RWPE2 (cell line): ENCODE measurements around the gene CTSH.
A peak's percentile ranks its signal among the peaks of the same experiment; 100 is the strongest.

Experiments used
- ATAC-seq: fragments of 200-7000 bp; cut with Tn5 transposase; 3 replicates; pipeline ENCODE4 v1.9.1; 2021; ENCODE audit warnings: low read depth
- DNase-seq: peaks from one replicate; pipeline ENCODE4 v3.0.0-alpha.2; 2020; ENCODE audit warnings: low spot score
- H3K27ac ChIP-seq: fragments of 450-650 bp; 2 replicates; pipeline ENCODE4 v1.5.1; 2017; ENCODE audit warnings: mild to moderate bottlenecking; ENCODE audit not compliant: poor library complexity, severe bottlenecking
- H3K27me3 ChIP-seq: fragments of 250-450 bp; sonication (Bioruptor Pico); 2 replicates; pipeline ENCODE4 v1.5.1; 2021; ENCODE audit warnings: mild to moderate bottlenecking, moderate library complexity; ENCODE audit not compliant: insufficient read depth, poor library complexity, severe bottlenecking
- H3K36me3 ChIP-seq: fragments of 250-450 bp; sonication (Bioruptor Pico); 2 replicates; pipeline ENCODE4 v1.5.1; 2020; ENCODE audit warnings: low read depth, mild to moderate bottlenecking, moderate library complexity
- H3K4me1 ChIP-seq: fragments of 250-450 bp; sonication (Bioruptor Pico); 2 replicates; pipeline ENCODE4 v1.5.1; 2021; ENCODE audit warnings: mild to moderate bottlenecking, moderate library complexity; ENCODE audit not compliant: insufficient read depth, poor library complexity, severe bottlenecking
- H3K4me3 ChIP-seq: fragments of 250-450 bp; sonication (Bioruptor Pico); 2 replicates; pipeline ENCODE4 v1.5.1; 2021; ENCODE audit warnings: mild to moderate bottlenecking, moderate library complexity; ENCODE audit not compliant: severe bottlenecking
- H3K9me3 ChIP-seq: fragments of 250-450 bp; sonication (Bioruptor Pico); 2 replicates; pipeline ENCODE4 v1.5.1; 2021; ENCODE audit warnings: mild to moderate bottlenecking, moderate library complexity; ENCODE audit not compliant: severe bottlenecking
- TF ChIP-seq, protein P1 (sequence below): fragments of 450-650 bp; IDR thresholded peaks from one replicate; pipeline ENCODE4 v1.5.1; 2017; ENCODE audit warnings: mild to moderate bottlenecking, moderate library complexity; ENCODE audit not compliant: poor library complexity, severe bottlenecking

Gene CTSH

GRCh38 chr15:78950343-78950742 lies 5.5 kb upstream of the CTSH start:
- Histone ChIP-seq H3K9me3 (no peaks in the 10 kb centered on the region), H3K4me1 (peaks cover 15% of the 10 kb centered on the region), H3K36me3 (no peaks in the 10 kb centered on the region), H3K27me3 (no peaks in the 10 kb centered on the region), H3K4me3 (no peak overlapping the region), H3K27ac (no peak overlapping the region)
- DNase-seq = no peak
- no peak for ATAC-seq
- TF ChIP-seq, protein P1, sequence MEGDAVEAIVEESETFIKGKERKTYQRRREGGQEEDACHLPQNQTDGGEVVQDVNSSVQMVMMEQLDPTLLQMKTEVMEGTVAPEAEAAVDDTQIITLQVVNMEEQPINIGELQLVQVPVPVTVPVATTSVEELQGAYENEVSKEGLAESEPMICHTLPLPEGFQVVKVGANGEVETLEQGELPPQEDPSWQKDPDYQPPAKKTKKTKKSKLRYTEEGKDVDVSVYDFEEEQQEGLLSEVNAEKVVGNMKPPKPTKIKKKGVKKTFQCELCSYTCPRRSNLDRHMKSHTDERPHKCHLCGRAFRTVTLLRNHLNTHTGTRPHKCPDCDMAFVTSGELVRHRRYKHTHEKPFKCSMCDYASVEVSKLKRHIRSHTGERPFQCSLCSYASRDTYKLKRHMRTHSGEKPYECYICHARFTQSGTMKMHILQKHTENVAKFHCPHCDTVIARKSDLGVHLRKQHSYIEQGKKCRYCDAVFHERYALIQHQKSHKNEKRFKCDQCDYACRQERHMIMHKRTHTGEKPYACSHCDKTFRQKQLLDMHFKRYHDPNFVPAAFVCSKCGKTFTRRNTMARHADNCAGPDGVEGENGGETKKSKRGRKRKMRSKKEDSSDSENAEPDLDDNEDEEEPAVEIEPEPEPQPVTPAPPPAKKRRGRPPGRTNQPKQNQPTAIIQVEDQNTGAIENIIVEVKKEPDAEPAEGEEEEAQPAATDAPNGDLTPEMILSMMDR = no peak

- Histone ChIP-seq H3K36me3 (no peaks in the 10 kb centered on the region), H3K27me3 (no peaks in the 10 kb centered on the region), H3K27ac (no peak overlapping the region), H3K4me1 (peaks cover 15% of the 10 kb centered on the region), H3K9me3 (no peaks in the 10 kb centered on the region), H3K4me3 (no peak overlapping the region)
- DNase-seq (no peak), ATAC-seq (no peak)
- TF ChIP-seq, protein P1 = no peak
Observed at GRCh38 chr15:78949461-78949860, 4.6 kb upstream of the CTSH start.

- Histone ChIP-seq H3K4me1 (peaks cover 15% of the 10 kb centered on the region), H3K9me3 (no peaks in the 10 kb centered on the region), H3K27ac (no peak overlapping the region), H3K27me3 (no peaks in the 10 kb centered on the region), H3K36me3 (no peaks in the 10 kb centered on the region), H3K4me3 (no peak overlapping the region)
- no peak for ATAC-seq
- no peak for DNase-seq
- TF ChIP-seq, protein P1 = no peak
Observed at GRCh38 chr15:78947506-78947905, 2.7 kb upstream of the CTSH start.

GRCh38 chr15:78946493-78946892 lies 1.6 kb upstream of the CTSH start:
- TF ChIP-seq, protein P1 = no peak
- DNase-seq (no peak), ATAC-seq (no peak)
- H3K36me3 ChIP-seq = no peaks in the 10 kb centered on the region
- no peak overlapping the region for H3K27ac ChIP-seq
- peaks cover 9% of the 10 kb centered on the region for H3K4me1 ChIP-seq
- H3K9me3 ChIP-seq = no peaks in the 10 kb centered on the region
- H3K27me3 ChIP-seq = no peaks in the 10 kb centered on the region
- H3K4me3 ChIP-seq = no peak overlapping the region

GRCh38 chr15:78944202-78944625 lies 632 bp downstream of the CTSH start:
- ATAC-seq (peak; percentile 40), DNase-seq (no peak)
- Histone ChIP-seq H3K27ac (no peak overlapping the region), H3K27me3 (no peaks in the 10 kb centered on the region), H3K9me3 (no peaks in the 10 kb centered on the region), H3K4me1 (no peaks in the 10 kb centered on the region), H3K36me3 (no peaks in the 10 kb centered on the region), H3K4me3 (peak overlapping the region; percentile 41)
- TF ChIP-seq, protein P1 = no peak
